Nephron (organoid): ENCODE data around the gene MAEL.
"Not testable (repeated sequence)": the region's sequence is repeated elsewhere in the genome, so short reads cannot be mapped to it uniquely, and the experiment has no call there.

Experiments used
- H3K27ac Mint-ChIP-seq, 3 experiments: 2 replicates each; pipeline ENCODE4 v1.8.0; 2020; ENCODE audit warnings: mixed read lengths in 3 of 3, mild to moderate bottlenecking in 2 of 3, moderate library complexity in 1 of 3
- H3K27me3 Mint-ChIP-seq: 2 replicates; pipeline ENCODE4 v1.8.0; 2021; ENCODE audit warnings: low read depth, mild to moderate bottlenecking, moderate library complexity, mixed read lengths
- H3K36me3 Mint-ChIP-seq: 2 replicates; pipeline ENCODE4 v1.8.0; 2020; ENCODE audit warnings: low read depth, mixed read lengths
- H3K4me1 Mint-ChIP-seq: 2 replicates; pipeline ENCODE4 v1.8.0; 2020; ENCODE audit warnings: mixed read lengths
- H3K4me3 Mint-ChIP-seq, 3 experiments: 2 replicates each; pipeline ENCODE4 v1.8.0; 2020; ENCODE audit warnings: mild to moderate bottlenecking in 3 of 3, mixed read lengths in 3 of 3, moderate library complexity in 2 of 3
- H3K9me3 Mint-ChIP-seq: 2 replicates; pipeline ENCODE4 v1.8.0; 2020; ENCODE audit warnings: mixed read lengths
- CTCF ChIP-seq, 3 experiments: fragments of 200-600 bp; sonication (generic); IDR thresholded peaks; one replicate each; pipeline ENCODE4 v1.5.0; 2021; ENCODE audit warnings: antibody characterized with exemption in 3 of 3; ENCODE audit not compliant: unreplicated experiment in 3 of 3

The MAEL gene

DNA sequence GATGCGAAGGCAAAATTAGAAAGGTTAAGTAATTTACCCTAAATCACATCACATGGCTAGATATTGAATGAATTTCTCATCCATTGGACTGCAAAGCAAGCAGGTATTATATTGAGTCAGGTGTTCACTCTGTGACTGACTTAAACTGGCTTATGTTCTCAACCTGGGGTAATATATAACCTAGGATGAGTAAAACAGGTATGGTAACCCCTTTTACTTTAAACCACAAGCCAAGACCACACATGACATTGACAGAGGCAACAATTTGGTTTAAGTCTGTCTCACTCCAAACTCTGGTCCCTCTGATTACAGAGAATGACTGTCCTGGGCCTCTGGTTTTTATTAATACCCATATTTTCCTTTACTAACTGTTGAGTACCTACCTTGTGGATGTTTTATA lies 33.3 kb downstream of the MAEL start:
- H3K4me3 Mint-ChIP-seq: no peak overlapping the region
- no peaks in the 10 kb centered on the region for H3K27me3 Mint-ChIP-seq
- peaks cover 4% of the 10 kb centered on the region for H3K9me3 Mint-ChIP-seq
- H3K36me3 Mint-ChIP-seq: no peaks in the 10 kb centered on the region
- no peak overlapping the region for H3K27ac Mint-ChIP-seq
- no peaks in the 10 kb centered on the region for H3K4me1 Mint-ChIP-seq
- no peak for TF ChIP-seq CTCF (IDR thresholded peaks at IDR 0.05; ENCODE audit: unreplicated experiment in 3 of 3)

GRCh38 chr1:167029553-167029952 lies 40.5 kb downstream of the MAEL start:
- H3K9me3 Mint-ChIP-seq: peaks cover 17% of the 10 kb centered on the region
- not testable (repeated sequence) for H3K4me3 Mint-ChIP-seq, H3K27ac Mint-ChIP-seq, H3K27me3 Mint-ChIP-seq, H3K36me3 Mint-ChIP-seq, H3K4me1 Mint-ChIP-seq

GRCh38 chr1:167033646-167034045 lies 44.6 kb downstream of the MAEL start:
- peaks cover 3% of the 10 kb centered on the region for H3K27me3 Mint-ChIP-seq
- H3K4me1 Mint-ChIP-seq: no peaks in the 10 kb centered on the region
- H3K36me3 Mint-ChIP-seq: no peaks in the 10 kb centered on the region
- no peak overlapping the region for H3K4me3 Mint-ChIP-seq
- H3K9me3 Mint-ChIP-seq: peaks cover 3% of the 10 kb centered on the region
- H3K27ac Mint-ChIP-seq: no peak overlapping the region
- TF ChIP-seq CTCF (IDR thresholded peaks at IDR 0.05; ENCODE audit: unreplicated experiment in 3 of 3): no peak

DNA sequence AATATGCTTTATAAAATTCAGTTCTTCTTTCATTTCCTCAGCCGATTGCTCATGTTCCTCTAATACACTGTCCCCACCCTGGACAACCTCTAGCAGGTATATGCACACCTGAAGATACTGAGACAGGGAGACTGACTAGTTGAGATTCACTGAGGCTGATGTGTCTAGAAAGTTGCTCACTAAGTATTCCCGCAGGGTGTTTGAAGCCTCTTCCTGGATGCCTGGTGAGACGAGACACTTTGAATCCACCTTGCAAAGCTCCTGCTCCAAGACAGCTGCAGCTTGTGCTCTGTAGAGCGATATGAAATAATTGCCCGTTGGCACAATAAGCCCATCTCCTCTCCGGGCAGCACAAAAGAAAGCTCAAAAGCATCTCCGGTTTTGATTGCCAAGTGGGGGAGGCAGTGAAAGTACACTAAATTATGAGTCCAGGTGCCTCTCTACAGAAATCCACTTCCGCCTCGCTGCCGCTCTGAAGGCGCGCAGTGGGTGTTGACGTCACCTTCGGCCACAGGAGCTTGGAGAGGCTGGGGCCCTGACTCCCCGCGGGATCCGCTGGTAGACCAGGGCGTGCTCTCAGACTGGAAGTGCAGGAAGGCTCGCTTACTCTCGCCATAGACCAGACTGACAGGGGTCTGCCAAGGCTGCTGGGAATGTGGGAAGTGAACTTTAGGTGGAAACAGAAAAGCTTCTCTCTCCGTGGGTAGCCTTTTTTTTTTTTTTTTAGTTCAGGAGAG lies 54.8 kb downstream of the MAEL start:
- no peak for TF ChIP-seq CTCF (IDR thresholded peaks at IDR 0.05; ENCODE audit: unreplicated experiment in 3 of 3)
- H3K4me1 Mint-ChIP-seq: no peaks in the 10 kb centered on the region
- H3K36me3 Mint-ChIP-seq: no peaks in the 10 kb centered on the region
- peak overlapping the region in 2 of 3 experiments; percentile 14 to 25 for H3K4me3 Mint-ChIP-seq
- no peaks in the 10 kb centered on the region for H3K9me3 Mint-ChIP-seq
- peaks cover 4% of the 10 kb centered on the region for H3K27me3 Mint-ChIP-seq
- no peak overlapping the region for H3K27ac Mint-ChIP-seq

GRCh38 chr1:167051907-167052306 lies 62.8 kb downstream of the MAEL start:
- Mint-ChIP-seq H3K27ac (no peak overlapping the region), H3K36me3 (no peaks in the 10 kb centered on the region), H3K4me3 (no peak overlapping the region), H3K4me1 (no peaks in the 10 kb centered on the region), H3K27me3 (peaks cover 8% of the 10 kb centered on the region), H3K9me3 (no peaks in the 10 kb centered on the region)
- TF ChIP-seq CTCF (IDR thresholded peaks at IDR 0.05; ENCODE audit: unreplicated experiment in 3 of 3): no peak

DNA sequence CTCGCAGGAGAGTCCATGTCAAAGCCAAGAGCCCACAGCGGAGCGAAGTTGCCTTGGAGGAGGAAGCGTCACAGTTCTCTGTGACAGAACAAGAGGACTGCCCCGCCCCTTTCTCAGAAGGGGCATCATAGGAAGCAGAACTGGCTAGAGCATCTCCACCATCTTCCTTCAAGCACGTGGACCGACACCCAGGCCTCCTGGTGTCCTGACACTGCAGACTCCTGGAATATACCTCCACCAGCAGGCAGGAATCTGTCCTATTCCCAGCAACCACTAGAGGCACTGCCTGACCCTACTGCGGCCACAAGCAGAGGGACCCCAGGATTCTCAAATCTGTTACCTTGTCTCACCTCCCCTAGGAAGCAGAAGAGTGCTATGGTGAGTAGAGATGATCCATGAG lies 63.3 kb downstream of the MAEL start:
- Mint-ChIP-seq H3K36me3 (no peaks in the 10 kb centered on the region), H3K4me3 (no peak overlapping the region), H3K27me3 (peaks cover 8% of the 10 kb centered on the region), H3K4me1 (no peaks in the 10 kb centered on the region), H3K27ac (no peak overlapping the region), H3K9me3 (no peaks in the 10 kb centered on the region)
- peak; percentile 48 to 56 (median 49) for TF ChIP-seq CTCF (IDR thresholded peaks at IDR 0.05; ENCODE audit: unreplicated experiment in 3 of 3)
